Measurements from ENCODE around the gene SOX2.

- TF ChIP-seq POLR2A (IDR thresholded peaks at IDR 0.05) (no peak), CTCF (IDR thresholded peaks at IDR 0.05) (no peak), POLR2AphosphoS5 (IDR thresholded peaks at IDR 0.05) (no peak)
These were observed 17.7 kb downstream of the SOX2 start for GRCh38 chr3:181729341-181729869.
